LNCAP (cell line): ENCODE data around the gene RASAL1.

Experiments used
- TF ChIP-seq, protein P1 (sequence below): fragments of 450-650 bp; IDR thresholded peaks from 2 replicates; pipeline ENCODE4 v1.5.1; 2017; ENCODE audit warnings: mild to moderate bottlenecking

The RASAL1 gene

DNA sequence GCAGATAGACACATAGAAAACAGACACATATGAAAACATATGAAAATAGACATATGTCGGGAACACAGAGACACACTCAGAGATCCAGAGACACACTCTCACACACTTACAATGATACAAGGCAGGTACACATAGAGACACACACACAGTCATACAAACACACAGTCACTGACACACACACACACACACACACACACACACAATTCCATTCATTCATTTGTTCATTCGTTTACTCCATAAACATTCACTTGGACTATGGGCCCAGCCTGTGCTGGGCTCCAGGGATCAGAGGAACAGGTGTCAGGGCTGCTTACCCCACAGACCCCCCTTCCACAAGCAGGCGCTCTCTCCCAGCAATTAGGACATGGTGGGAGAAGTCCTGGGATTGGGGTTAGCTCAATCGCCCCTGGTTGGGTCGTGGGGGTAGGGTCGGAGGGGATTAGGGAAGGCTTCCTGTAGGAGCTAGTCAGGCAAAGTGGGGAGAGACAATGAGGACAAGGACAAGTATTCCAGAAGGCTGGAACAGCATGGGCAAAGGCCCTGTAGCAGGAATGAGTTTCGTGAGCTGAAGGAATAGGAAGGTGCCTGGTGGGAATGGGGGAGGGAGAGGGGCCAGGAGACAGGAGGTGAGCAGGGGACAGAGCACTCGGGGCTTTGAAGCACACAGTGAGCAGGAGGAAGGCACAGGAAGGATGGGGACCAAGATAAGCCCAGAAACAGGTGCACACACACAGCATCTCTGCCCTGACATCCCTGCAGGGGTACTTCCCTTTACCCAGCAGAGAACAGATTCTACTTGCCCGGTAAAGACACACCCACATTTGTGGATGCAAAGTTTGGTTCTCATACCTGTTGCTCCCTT, 6.5 kb downstream of the RASAL1 start:
- TF ChIP-seq, protein P1, sequence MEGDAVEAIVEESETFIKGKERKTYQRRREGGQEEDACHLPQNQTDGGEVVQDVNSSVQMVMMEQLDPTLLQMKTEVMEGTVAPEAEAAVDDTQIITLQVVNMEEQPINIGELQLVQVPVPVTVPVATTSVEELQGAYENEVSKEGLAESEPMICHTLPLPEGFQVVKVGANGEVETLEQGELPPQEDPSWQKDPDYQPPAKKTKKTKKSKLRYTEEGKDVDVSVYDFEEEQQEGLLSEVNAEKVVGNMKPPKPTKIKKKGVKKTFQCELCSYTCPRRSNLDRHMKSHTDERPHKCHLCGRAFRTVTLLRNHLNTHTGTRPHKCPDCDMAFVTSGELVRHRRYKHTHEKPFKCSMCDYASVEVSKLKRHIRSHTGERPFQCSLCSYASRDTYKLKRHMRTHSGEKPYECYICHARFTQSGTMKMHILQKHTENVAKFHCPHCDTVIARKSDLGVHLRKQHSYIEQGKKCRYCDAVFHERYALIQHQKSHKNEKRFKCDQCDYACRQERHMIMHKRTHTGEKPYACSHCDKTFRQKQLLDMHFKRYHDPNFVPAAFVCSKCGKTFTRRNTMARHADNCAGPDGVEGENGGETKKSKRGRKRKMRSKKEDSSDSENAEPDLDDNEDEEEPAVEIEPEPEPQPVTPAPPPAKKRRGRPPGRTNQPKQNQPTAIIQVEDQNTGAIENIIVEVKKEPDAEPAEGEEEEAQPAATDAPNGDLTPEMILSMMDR, result no peak

DNA sequence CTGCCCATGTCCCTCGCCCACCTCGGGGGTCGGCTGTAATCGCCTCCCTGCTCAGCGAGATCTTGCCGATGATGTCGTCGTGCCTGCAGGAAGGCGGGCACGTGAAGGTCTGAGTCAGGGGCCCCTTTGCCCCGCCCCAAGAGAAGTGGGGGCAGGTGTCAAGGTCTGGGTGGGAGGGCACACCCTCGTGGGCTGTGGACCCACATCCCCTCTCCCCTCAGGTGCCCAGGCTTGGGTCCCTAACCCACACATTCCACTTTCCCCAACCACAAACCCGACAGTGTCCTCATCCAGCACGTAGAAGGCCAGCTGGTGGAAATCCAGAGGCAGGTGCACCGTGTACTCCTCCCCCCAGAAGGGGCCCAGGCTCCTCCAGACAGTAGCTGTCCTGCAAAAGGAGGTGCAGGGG, 7.8 kb downstream of the RASAL1 start:
- TF ChIP-seq, protein P1, result no peak

DNA sequence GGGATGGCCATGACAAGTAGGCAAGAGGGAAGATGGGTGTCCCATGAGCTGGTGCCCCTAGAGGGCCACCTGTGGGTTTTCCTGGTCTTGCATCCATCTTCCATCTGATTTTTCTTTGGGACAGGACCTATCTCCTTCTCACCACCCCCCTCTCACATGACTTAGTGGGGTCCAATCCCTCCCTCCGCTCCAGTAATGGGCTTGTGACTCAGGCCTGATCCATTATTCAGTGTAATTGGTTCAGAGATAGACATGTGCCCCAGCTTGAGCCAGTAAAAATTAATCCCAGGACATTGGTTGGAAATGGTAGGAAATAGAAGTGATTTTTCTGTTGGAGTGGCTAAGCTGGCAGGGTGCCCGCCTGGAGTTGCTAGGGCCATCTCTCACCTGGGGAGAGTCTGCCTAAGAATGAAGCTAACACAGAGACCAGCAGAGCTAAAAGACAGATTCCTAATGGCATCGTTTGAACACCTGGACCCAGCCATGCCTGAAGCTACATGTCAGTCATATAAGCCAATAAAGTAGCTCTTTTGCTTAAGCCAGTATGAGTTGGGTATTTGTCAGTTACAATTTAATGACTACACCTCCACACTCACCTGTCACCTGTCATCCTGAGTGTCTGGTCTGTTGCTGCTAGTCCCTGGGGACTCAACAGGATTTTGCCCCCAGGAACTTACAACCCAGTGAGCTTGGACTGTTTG, 14.7 kb downstream of the RASAL1 start:
- TF ChIP-seq, protein P1, result no peak

DNA sequence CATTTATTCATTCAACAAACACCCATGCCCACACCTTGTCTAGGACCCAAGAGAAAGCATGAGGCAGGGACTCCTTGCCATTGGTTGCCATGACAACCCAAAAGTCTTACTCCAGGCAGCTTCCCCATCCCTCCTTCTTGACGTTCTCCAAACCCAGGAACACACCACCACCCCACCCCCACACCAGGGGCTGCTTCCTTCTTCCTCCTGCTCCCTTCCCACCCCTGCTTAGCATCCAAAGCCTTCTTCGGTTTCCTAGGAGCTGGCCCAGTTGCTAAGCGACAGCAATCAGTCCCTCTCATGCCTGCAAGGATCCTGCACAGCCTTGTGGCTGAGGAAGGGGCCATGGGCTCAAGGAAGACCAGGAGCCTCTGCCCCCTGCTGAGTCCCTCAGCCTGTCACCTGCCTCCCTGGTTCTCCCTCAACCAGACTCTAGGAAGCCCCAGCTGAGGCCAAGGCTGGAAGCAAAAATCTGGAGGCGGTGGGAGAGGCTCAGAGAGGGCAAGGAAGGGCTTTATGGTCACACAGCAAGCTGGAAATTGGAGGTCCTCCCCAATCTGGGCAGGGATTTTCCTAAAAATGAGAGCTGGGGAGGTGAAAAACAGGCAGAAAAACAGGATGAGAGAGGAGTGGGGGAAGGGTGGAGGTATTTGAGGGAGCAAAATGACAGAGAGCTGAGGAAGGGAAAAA, 15.4 kb downstream of the RASAL1 start:
- TF ChIP-seq, protein P1, result no peak

DNA sequence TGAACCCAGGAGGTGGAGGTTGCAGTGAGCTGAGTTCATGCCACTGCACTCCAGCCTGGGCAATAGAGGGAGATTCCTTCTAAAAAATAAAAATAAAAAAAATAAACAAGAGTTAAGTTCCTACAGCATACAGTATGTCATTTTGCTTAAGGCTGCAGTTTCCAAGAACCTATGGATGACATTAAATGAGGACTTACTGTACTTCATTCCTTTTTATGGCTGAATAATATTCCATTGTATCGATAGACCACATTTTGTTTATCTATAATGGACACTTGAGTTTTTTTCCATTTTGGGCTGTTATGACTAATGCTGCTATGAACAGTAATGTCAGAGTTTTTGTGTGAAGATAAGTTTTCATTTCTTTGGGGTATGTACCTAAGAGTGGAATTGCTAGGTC, 17.4 kb downstream of the RASAL1 start:
- TF ChIP-seq, protein P1, result no peak

DNA sequence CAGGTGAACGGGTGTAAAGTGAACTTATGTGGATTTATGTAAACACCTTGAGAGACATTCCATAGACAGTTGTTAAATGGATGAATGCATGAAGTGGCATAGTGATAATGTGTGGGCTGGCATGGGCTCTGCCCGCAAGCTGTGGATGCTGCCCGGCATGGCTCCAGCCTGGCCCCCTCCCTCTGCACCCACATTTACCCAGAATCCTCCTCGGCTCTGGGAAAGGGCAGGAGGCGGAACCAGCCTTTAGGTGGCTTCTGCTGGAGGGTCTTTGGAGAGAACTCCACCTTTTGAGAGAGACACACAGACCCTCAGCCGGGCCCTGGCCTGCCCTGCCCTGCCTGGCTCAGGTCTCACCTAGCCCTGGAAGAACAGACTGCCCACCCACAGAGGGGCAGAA, 18.7 kb downstream of the RASAL1 start:
- TF ChIP-seq, protein P1, result no peak

DNA sequence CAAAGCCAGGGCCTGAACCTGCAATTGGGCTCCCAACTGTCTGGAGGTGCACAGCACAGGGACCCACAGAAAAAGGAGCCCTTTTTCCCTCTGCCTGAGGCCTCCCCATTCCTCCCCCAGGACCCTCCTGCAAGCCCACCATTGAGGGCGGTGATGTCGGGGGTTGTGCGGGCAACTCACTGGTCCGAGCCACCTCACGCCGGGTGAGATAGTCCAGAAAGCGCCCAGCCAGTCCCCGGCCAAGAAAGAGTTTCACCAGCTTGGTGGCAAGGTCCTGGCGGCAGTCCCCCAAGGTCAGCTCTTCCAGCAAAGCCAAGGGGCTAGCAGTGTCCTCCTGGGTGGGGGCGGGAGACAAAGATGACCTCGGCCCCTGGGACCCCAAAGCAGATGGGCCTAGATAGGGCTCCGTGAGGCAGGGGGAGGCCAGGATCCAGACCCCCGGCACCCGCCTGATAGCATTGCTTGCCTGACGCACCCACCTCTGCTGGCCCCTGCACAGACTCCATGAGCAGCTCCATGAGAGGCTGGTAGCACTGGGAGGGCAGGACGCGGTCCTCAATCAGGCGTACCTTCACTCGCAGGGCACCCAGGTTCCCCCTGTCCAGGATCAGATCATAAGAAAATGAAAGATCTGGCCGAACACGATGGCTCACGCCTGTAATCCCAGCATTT, 20.0 kb downstream of the RASAL1 start:
- TF ChIP-seq, protein P1, result no peak
